ENCODE measurements around the gene PRKCA. TPM values are rescaled to one million over a fixed set of nuclear protein-coding genes. Genes with fewer than 3 reads are reported as not detected.
A peak's percentile ranks its signal among the peaks of the same experiment; 100 is the strongest.

Gene PRKCA
- total RNA-seq, 2 donors from 2014 or later: 6.4 to 7.7 TPM

- intact Hi-C loops (cut with DNase I): no loop called here
- ATAC-seq (no peak), DNase-seq (no peak)
Measured at GRCh38 chr17:66515974-66516373, 213.6 kb downstream of the PRKCA start.

- no peak for DNase-seq
- intact Hi-C loops (cut with DNase I): no loop called here
- ATAC-seq: no peak
Measured at GRCh38 chr17:66517336-66518009, 215.1 kb downstream of the PRKCA start.

- intact Hi-C loops (cut with DNase I): no loop called here
- DNase-seq (no peak), ATAC-seq (no peak)
Measured at GRCh38 chr17:66518108-66518507, 215.7 kb downstream of the PRKCA start.

- ATAC-seq: no peak
- DNase-seq: no peak
- intact Hi-C loops (cut with DNase I): no loop called here
Measured at GRCh38 chr17:66518677-66519076, 216.3 kb downstream of the PRKCA start.

- intact Hi-C loops (cut with DNase I): no loop called here
- DNase-seq (no peak), ATAC-seq (no peak)
Measured at GRCh38 chr17:66519154-66519553, 216.7 kb downstream of the PRKCA start.

GRCh38 chr17:66520999-66521398 lies 218.6 kb downstream of the PRKCA start:
- intact Hi-C loops (cut with DNase I): no loop called here
- no peak for ATAC-seq
- DNase-seq: no peak

GRCh38 chr17:66522591-66523272 lies 220.3 kb downstream of the PRKCA start:
- no peak for DNase-seq
- intact Hi-C loops (cut with DNase I): no loop called here
- ATAC-seq: peak in 1 of 2 donors; percentile 49

- DNase-seq (no peak), ATAC-seq (peak; percentile 38 to 58)
- intact Hi-C loops (cut with DNase I): no loop called here
Measured at GRCh38 chr17:66523378-66524200, 221.2 kb downstream of the PRKCA start.

- DNase-seq (no peak), ATAC-seq (no peak)
- intact Hi-C loops (cut with DNase I): no loop called here
Measured at GRCh38 chr17:66524877-66525276, 222.5 kb downstream of the PRKCA start.

GRCh38 chr17:66525338-66525737 lies 222.9 kb downstream of the PRKCA start:
- intact Hi-C loops (cut with DNase I): no loop called here
- ATAC-seq (peak; percentile 49 to 55), DNase-seq (no peak)

- intact Hi-C loops (cut with DNase I): no loop called here
- no peak for DNase-seq
- ATAC-seq: no peak
Measured at GRCh38 chr17:66526827-66527226, 224.4 kb downstream of the PRKCA start.

- intact Hi-C loops (cut with DNase I): no loop called here
- ATAC-seq (no peak), DNase-seq (no peak)
Measured at GRCh38 chr17:66527335-66527734, 224.9 kb downstream of the PRKCA start.

GRCh38 chr17:66531851-66532295 lies 229.5 kb downstream of the PRKCA start:
- no peak for DNase-seq
- intact Hi-C loops (cut with DNase I): no loop called here

GRCh38 chr17:66533572-66533971 lies 231.2 kb downstream of the PRKCA start:
- intact Hi-C loops (cut with DNase I): no loop called here
- peak in 1 of 2 donors; percentile 51 for ATAC-seq
- DNase-seq: no peak

More at GRCh38 chr17:66531851-66532295, 229.5 kb downstream of the PRKCA start:
- no peak for ATAC-seq

- intact Hi-C loops (cut with DNase I): no loop called here
- no peak for ATAC-seq
Measured at GRCh38 chr17:66533986-66534385, 231.6 kb downstream of the PRKCA start.

GRCh38 chr17:66535611-66536010 lies 233.2 kb downstream of the PRKCA start:
- DNase-seq (no peak), ATAC-seq (no peak)
- intact Hi-C loops (cut with DNase I): no loop called here

More at GRCh38 chr17:66533986-66534385, 231.6 kb downstream of the PRKCA start:
- DNase-seq: no peak

GRCh38 chr17:66537502-66537901 lies 235.1 kb downstream of the PRKCA start:
- ATAC-seq: no peak
- DNase-seq: no peak
- intact Hi-C loops (cut with DNase I): no loop called here

- intact Hi-C loops (cut with DNase I): no loop called here
- ATAC-seq: peak in 1 of 2 donors; percentile 20
- no peak for DNase-seq
Measured at GRCh38 chr17:66538776-66539175, 236.4 kb downstream of the PRKCA start.

- DNase-seq (peak; percentile 64), ATAC-seq (peak; percentile 81 to 95)
- intact Hi-C loops (cut with DNase I): no loop called here
Measured at GRCh38 chr17:66540131-66540781, 237.8 kb downstream of the PRKCA start.

Data from left cardiac atrium (tissue), 4 donors.